Subcutaneous abdominal adipose tissue (tissue), 5 donors: ENCODE data around the gene ARF1.

ENCODE experiments used
- H3K27ac ChIP-seq: one replicate; pipeline ENCODE4 v1.7.0; 2013; ENCODE audit warnings: low read depth, mild to moderate bottlenecking, inconsistent platforms, low read length, moderate library complexity
- H3K27me3 ChIP-seq, 5 donors: one replicate each; pipeline ENCODE4 v1.7.0; 2013; ENCODE audit warnings: low read length in 5 of 5, inconsistent platforms in 1 of 5; ENCODE audit not compliant: control insufficient read depth in 5 of 5, insufficient read depth in 4 of 5
- H3K36me3 ChIP-seq, 5 donors: one replicate each; pipeline ENCODE4 v1.7.0; 2013; ENCODE audit warnings: low read length in 5 of 5; ENCODE audit not compliant: control insufficient read depth in 5 of 5, insufficient read depth in 5 of 5
- H3K4me1 ChIP-seq, 5 donors: one replicate each; pipeline ENCODE4 v1.7.0; 2013; ENCODE audit warnings: low read length in 5 of 5, mild to moderate bottlenecking in 3 of 5, moderate library complexity in 1 of 5; ENCODE audit not compliant: control insufficient read depth in 5 of 5, insufficient read depth in 5 of 5
- H3K4me3 ChIP-seq, 5 donors: one replicate each; pipeline ENCODE4 v1.7.0; 2013; ENCODE audit warnings: low read length in 5 of 5, low read depth in 1 of 5
- H3K9ac ChIP-seq, 5 donors: one replicate each; pipeline ENCODE4 v1.7.0; 2013; ENCODE audit warnings: low read length in 5 of 5, mild to moderate bottlenecking in 4 of 5, moderate library complexity in 3 of 5
- H3K9me3 ChIP-seq, 5 donors: one replicate each; pipeline ENCODE4 v1.7.0; 2013; ENCODE audit warnings: low read length in 5 of 5; ENCODE audit not compliant: control insufficient read depth in 5 of 5
- donor health status: healthy.
- donor health status: healthy.
- donor health status: healthy.
- donor health status: healthy.
- donor health status: healthy.

Gene ARF1

GRCh38 chr1:228146417-228147150, 64.1 kb downstream of the ARF1 start:
- Histone ChIP-seq H3K4me1 (peaks cover 14 to 90% (median 69%) of the 10 kb centered on the region in 5 donors), H3K27ac (no peak overlapping the region), H3K4me3 (no peak overlapping the region), H3K27me3 (no peaks in the 10 kb centered on the region), H3K9ac (no peak overlapping the region), H3K9me3 (no peaks in the 10 kb centered on the region), H3K36me3 (peaks cover 0 to 51% (median 39%) of the 10 kb centered on the region in 5 donors)

GRCh38 chr1:228147151-228147693, 64.7 kb downstream of the ARF1 start:
- Histone ChIP-seq H3K9ac (no peak overlapping the region), H3K4me1 (peaks cover 9 to 86% (median 66%) of the 10 kb centered on the region in 5 donors), H3K27me3 (no peaks in the 10 kb centered on the region), H3K36me3 (peaks cover 0 to 50% (median 39%) of the 10 kb centered on the region in 5 donors), H3K9me3 (no peaks in the 10 kb centered on the region), H3K4me3 (no peak overlapping the region), H3K27ac (no peak overlapping the region)

DNA sequence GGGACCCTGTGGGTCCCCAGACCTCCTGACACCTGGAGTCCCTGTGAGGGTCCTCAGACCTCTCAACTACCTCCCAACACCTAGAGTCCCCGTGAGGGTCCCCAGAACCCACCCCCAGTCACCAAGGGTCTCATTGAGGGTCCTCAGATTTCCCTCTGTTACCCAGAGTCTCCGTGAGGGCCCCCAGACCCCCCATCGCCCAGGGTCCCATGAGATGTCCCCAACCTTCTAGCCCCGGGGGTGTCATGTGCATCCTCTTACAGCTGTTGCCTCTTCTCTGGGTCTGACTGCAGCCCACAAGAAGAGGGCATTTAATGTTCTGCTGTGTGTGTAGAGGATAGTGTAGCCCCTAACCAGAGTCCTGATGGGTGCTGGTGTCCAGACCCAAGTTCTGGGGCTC, 65.3 kb downstream of the ARF1 start:
- no peaks in the 10 kb centered on the region for H3K27me3 ChIP-seq
- H3K27ac ChIP-seq = no peak overlapping the region
- H3K4me3 ChIP-seq = no peak overlapping the region
- H3K36me3 ChIP-seq = peaks cover 0 to 44% (median 39%) of the 10 kb centered on the region in 5 donors
- peak overlapping the region in 1 of 5 donors; percentile 26 for H3K9ac ChIP-seq
- H3K4me1 ChIP-seq = peaks cover 8 to 81% (median 60%) of the 10 kb centered on the region in 5 donors
- no peaks in the 10 kb centered on the region for H3K9me3 ChIP-seq

GRCh38 chr1:228148196-228148861, 65.8 kb downstream of the ARF1 start:
- peaks cover 5 to 75% (median 55%) of the 10 kb centered on the region in 5 donors for H3K4me1 ChIP-seq
- peak overlapping the region in 2 of 5 donors; percentile 11 to 26 for H3K9ac ChIP-seq
- H3K27me3 ChIP-seq = no peaks in the 10 kb centered on the region
- no peak overlapping the region for H3K4me3 ChIP-seq
- H3K36me3 ChIP-seq = peaks cover 0 to 42% (median 39%) of the 10 kb centered on the region in 5 donors
- H3K27ac ChIP-seq = no peak overlapping the region
- H3K9me3 ChIP-seq = no peaks in the 10 kb centered on the region
